ENCODE results near the gene TMEM9.

GRCh38 chr1:201094832-201095231 is 59.4 kb downstream of the TMEM9 start:
- TF ChIP-seq CTCF (IDR thresholded peaks at IDR 0.05) (no peak), POLR2AphosphoS5 (IDR thresholded peaks at IDR 0.05) (no peak), POLR2A (IDR thresholded peaks at IDR 0.05) (no peak)
